HG03095 (cell line): ENCODE results near the gene FKBP14.

Experiments
- ATAC-seq: cut with Tn5 transposase; IDR thresholded peaks from one replicate; pipeline ENCODE4 v1.9.1; 2021; ENCODE audit warnings: moderate library complexity; ENCODE audit not compliant: unreplicated experiment

Gene FKBP14

DNA sequence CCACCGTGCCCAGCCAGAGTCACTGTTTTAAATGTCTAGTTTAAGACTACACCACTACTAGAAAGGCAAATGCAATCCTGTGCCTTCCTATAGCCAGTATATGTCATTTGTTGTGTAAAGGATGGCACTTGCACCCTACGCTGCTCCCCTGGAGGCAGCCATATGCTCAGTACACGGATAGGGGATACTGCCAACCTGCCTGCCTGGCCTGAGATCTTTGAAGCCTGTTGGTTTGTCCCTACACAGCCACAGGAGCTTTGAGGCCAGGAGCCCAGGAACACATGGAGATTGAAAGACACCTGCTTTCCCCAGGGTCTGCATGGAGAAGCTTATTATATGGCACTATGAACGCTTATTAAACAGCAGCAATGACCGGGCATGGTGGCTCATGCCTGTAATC, 34.6 kb downstream of the FKBP14 start:
- no peak for ATAC-seq

DNA sequence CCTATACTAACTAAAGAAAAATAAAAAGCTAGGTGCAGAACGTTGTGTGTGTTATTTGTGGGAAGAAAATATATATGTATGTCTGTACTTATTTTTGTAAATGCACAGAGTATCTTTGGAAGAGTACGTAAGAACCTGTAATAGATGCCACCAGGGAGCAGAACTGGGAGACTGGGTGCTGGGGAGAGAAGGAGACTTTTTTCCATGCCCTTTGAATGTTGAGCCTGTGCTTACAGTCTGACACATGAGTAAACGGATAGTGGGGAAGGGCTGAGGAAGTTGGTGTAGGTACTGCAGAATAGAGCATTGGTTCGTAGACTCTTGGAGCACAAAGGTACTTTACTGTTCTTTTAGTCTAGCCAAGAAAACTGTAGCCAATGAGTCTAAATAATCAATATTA, 35.6 kb downstream of the FKBP14 start:
- ATAC-seq, result no peak

DNA sequence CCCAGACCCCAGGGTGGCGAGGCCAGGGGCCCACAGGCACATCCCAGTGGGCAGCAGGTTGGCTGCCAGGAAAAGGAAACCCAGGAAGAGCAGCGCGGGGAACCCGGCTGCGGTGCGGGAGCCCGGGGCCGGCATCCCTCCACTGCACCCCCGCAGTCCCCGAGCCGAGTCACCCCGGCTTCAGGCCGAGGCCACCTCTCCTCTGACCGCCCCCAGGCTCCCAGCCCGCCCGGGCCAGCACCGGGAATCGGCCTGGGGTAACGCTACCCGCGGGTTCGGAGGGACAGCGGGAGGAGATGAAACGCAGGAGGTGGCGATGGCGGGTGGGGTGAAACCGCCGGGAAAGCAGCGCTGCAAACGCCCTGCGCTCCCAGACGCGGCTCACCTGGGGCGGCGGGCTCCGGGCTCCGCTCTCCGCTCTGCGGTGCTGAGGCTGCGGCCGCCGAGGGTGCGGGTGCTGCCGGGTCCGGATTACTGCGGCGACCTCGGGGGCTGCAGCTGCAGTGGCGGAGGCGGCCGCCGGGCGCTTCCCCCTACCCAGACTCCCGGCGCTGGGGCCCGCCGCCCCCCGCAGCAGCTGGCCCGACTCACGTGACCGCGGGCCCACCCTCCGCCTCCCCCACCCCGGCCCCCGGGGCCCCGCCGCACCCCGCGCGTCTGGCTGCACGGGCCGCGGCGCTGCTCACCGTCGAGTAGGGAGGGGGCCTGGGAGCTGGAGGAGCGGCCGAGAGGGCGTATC, 37.1 kb downstream of the FKBP14 start, which contains the start of gene SCRN1:
TSS of gene SCRN1 (minus strand) at position 545 of the 739 bp plus-strand sequence. CDS start 20,734 bp downstream, outside the sequence.
- ATAC-seq, result no peak

DNA sequence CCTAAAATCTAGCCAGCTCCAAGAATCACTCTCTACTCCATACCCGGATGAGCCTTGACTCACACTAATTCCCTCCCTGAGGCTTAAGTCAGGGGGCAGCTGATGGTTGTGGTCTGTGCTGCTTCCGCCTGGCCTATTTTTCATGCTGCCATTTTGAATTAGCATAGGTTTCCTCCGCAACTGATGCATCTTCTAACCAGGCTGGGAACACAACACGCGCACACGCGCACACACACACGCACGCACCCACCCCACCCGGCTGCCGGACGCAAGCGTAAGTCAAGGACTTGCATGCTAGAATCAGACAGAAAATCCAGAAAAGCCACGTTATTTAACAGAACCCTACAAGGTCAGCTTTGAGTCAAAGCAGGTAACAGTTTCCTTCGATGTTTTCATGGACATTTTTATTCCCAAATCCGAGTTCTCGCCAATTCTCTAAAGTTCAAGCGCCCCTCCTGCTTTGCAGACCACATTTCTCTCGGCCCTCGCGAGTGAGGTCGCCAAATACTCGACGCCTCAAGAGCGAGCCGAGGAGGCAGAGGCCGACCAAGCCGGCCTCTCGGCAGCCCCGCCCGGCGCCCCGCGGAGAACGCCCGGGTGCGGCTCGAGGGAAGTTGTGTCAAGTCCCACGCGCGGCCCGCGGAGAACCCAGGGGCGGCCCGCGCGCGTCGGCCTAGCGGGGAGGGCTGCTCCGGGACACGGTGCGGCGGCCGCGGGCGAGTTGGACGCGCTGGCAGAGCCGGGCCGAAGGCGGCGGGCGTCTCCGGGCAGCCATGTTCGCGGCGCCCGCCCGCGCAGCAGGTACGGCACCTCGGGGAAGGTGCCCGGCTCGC, 37.9 kb downstream of the FKBP14 start:
- ATAC-seq, result no peak

DNA sequence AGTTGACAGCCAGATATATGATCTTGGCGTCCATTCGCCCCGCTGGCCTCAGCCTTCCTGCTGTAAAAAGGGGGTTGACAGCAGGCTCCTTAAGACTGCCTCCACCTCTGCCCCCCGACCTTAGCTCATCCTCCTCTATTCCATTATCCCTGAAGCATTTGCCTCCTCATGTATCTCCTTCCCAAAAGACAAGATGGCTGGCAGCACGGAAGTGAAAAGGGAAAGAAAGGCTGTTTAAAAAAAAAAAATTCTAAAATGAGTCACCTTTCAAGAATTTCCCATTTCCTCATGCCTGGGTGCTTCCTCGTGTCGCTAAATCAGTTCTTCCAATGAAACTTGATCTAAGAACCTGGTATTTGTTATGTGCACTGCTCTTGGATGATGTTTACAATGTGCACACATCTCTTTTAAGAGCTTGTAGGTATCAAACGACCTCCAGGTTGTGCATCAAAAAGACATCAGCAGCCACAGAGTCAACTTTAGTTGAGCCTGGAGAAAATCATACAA, 38.6 kb downstream of the FKBP14 start:
- no peak for ATAC-seq

DNA sequence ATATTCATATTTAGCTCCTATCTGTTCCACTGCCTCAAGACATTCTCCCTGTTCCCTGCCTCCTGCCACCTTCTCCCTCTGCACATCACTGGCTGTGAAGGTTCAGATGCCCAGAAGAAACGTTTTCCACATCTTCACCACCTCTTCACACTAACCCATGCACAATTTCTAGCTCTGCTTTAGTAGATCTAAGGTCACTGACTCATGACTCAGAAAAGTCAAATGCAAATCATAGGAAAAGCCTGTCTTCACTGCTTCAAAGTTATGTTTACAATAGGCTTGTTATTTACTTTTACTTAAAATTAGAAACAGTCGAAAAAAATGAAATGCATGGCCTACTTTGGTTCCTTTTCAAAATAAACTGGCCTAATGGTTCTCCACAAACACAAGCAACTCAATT, 39.4 kb downstream of the FKBP14 start:
- ATAC-seq, result no peak

DNA sequence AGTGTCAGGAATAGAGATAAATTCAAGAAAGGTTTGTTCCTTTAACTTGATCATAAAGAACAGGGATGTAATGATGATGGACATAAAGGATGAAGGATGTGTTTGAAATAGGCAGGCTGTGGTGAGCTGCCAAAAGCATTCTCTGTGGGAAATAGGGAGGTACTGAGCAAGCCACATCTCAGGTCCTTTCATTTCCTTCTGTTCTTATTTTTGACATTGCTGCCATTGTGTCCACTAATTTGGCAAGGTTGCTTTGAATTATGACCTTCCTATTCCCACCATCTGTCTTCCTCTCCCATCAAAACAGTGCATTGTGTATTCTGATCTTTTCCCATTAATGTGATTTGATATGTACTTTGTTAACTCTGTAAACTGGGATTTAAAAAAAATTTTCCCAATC, 46.4 kb downstream of the FKBP14 start:
- no peak for ATAC-seq

DNA sequence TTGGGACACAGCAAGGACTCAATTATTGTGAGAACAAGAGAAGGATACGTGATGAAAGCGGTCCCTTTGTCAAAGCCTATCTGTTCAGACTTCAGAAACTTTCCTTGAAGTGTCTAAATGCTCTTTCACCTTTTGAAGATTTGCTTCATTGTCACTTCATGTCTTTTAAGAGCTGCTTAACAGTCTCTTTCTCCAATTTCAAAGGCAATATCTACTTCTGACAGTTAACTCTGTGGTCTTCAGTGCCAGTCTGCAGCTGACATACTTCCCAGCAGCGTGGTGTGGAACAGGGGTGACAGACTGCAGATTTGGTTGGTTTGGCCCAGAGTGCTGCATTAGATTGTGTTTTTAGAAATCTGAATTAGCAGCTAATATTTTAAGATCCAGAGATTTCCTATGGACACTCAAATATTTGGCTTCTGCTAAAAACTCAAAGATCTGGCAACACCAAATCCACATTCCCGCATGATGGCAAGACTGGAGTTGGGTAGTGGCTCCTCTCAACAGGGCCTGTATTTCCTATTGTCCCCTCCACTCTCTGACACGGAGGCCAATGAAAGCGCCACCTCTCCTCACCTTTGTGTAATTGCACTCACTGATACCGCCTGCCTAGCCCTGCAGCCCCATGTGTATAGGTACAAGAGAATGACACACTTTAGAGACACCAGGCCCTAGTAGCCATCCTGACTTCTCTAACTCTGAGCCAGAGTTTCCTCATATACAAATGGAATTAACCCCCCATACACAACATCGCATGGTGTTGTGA, 48.4 kb downstream of the FKBP14 start:
- ATAC-seq, result no peak

DNA sequence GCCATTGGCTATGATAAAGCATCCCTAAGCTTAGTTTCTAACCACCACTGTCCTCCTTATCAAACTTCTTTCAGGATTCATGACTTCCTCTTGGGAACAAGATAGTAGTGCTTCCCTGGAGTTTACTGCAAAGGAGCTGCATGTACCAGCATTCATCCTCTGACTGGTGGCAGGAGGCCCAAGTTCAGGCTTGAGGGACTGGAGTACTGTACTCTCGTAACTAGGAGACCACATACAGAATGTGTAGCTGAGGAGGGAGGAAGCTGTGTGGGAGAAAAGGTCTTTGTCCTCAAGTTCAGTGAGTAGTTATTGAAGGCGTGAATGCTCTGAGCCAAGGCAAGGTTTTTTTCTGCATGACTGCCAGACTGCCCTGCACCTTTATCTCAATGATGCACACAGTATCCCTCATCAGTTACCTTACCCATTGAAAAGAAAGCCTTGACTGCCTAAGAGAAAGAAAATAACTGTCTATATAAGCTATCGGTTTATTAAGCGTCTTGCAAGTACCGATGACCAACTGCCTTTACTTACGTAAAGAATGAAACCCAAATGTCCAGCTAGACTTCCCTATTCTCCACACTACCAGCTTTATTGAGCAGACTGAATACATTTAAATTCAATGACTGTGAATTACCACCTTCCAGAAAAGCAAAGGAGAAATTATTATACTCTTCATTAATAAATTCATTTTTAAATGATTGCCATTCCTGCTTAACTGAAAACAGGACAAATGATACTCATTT, 49.7 kb downstream of the FKBP14 start:
- no peak for ATAC-seq

DNA sequence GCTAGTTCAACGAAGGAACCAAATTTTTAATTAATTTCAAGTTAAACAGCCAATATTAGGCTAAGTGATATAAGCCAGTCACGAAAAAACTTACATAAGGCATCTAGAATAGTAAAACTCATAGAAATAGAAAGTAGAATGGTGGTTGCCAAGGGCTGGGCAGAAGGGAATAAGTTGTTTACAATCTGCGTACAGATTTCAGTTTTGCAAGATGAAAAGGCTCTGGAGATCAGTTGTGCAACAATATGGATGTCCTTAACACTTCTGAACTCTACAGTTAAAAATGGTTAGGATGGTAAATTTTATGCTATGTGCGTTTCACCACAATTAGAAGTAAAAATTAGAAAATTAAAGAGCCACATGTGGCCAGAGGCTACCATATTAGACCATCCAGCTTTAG, 50.2 kb downstream of the FKBP14 start:
- ATAC-seq, result no peak

DNA sequence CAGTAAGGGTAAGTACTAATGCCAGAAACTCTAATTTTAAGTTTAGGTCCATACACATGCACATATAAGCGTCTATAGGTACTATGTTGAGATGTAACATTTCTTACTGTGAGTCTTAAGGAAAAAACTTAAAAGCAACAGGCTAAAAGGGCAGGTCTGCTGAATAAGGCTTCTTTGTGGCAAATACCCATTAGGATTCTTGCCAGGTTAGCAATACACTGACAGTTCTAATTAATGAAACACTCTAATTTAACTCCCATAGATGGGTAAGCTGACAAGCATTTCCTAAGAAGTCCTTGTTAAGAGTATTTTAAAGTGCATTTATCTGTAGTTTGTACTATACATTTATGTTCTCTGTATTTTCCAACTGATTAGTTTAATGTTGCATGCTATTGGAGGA, 50.9 kb downstream of the FKBP14 start:
- no peak for ATAC-seq

DNA sequence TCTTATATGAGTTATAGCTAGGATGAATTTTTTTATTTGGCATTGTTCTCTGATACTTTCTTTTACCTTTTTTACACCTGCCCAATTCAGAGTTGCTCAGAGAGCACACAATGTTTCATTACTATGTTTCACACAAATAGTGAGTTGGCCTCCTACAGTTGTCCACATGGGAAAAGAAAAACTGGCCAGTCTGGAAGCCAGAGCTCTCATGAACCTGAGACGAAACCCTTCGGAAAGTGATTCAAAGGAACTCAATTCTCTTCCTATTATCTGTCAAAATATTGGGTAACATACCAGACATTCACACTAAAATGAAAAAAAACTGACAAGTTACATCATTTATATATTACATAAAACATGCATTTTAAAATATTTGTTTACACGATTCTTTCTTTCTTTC, 52.2 kb downstream of the FKBP14 start:
- ATAC-seq, result no peak

DNA sequence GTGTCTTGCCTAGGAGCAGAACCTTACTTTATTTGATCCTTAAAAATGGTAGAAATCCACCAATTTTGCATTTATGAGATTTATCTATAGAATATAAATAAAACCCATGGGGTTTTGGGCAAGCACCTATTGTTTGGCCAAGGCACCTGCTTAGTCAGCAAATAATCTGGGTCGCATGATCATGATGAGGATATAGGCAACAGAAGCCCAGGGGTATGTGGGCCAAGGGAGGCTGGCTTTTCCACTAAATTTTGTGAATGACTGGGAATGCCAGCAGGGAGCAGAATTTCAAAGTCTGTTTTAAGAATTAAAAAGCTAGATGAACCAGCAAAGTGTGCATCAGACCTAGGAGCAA, 54.2 kb downstream of the FKBP14 start:
- ATAC-seq, result no peak

DNA sequence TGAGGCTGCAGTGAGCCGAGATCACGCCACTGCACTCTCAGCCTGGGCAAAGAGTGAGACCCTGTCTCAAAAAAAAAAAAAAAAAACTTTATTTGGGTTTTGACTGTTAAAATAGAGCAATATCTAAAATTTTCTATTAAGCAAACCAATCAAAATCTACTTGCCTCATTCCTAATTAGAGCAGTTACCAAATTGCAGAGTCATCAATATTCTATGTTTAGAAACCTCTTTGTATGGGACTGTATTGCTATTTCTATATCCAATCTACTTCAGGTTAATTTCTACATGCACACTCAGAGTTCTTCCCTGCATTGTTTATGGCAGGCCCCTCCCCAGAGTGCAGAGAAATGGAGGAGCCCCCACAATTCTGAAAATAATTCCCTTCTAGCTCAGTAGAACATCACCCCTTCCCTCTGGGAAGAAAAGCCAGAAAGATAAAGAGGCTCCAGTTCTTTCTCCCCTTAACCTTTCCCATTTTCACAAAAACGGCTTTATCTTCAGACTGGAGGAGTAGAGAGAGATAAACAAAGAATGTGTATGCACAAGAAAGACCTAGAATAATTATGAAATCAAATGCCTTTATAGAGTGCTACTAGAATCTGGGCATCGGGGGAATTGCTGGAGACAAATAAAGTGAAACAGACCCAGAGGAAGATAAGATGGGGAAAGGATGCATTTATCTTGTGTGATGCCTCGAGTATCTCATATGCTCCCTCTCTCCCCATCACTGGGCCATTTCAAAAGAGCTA, 54.8 kb downstream of the FKBP14 start:
- ATAC-seq, result no peak

DNA sequence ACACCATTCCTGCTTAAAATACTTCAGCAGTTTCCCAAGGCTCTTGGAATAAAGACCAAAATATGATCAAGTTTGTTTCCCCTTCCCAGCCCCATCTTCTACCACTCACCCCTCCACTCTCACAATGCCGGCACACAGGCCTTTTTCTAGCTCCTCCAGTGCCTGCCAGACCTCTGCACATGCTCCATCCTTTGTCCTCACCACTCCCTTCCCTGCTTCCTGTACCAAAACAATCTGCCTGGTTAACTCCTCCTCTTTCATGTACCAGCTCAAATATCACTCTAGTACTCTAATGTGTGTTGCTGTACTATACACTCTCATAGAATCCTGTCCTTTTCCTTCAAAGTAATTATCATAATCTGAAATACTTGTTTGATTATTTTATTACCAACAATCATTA, 56.3 kb downstream of the FKBP14 start:
- no peak for ATAC-seq

DNA sequence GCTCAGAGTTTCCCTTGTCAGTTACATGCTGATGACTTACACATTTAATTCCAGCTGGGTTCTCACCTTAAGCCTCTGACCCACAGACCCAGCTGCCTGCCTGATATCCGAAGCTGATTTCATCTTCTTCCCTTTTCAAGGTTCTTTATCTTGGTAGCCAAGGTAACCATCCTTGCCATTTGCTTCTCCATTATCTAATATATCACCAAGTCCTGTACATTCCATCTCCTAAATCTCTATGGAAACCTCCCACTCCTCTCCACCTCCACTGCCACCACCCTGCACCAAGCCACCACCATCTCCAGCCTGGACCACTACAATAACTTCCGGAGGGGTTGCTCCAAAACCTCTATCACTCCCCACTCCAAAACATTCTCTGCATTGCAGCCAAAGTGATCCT, 56.8 kb downstream of the FKBP14 start:
- no peak for ATAC-seq

DNA sequence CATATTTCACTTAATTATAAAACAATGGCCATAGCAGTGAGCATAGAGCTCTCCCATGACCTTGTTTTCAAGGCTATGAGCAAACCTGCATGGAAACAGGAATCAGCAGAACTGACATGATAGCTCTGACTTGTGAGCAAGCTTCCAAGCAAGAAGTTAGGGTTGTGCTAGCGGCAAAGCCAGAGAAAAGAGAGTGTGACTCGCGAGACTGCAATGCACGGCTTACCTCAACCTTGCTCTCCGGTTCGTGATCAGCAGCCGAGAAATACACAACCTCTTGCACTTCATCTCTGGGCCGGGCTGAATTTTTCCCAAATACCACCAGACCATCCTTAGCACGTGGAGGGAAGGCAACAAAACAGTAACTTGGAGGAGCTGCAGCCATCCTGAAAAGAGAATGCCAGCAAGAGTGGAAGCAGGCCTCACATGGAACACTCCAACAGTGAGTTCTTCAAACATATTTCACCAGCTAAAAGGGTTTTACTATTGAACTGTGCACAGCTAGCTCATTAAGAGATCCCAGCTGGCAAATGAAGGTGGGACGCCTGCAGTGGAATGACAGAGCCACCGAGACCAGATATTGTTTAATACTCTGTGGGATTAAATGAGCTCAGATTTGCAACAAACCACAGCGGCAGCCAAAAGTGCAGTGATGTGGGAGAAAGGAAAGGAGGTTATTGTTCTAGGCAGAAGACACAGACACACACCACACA, 57.7 kb downstream of the FKBP14 start:
- ATAC-seq, result no peak

DNA sequence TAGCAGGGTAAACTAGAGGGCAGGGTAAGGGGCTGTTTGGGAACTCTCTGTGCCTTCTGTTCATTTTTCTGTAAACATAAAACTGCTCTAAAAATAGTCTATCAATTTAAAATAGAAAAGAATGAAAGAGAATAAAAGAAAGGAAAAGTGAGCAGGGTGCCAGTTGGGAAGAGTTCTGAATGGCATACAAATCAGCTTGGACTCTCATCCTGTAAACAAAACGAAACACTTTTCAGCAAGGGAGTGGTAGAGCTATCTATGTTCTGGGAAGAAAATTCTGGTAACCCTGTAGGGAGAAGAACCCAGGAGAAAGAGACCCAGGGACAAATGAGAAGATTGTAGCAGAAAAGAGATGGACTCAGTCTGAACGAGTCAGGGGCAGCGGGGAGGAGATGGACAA, 61.5 kb downstream of the FKBP14 start:
- ATAC-seq, result no peak

DNA sequence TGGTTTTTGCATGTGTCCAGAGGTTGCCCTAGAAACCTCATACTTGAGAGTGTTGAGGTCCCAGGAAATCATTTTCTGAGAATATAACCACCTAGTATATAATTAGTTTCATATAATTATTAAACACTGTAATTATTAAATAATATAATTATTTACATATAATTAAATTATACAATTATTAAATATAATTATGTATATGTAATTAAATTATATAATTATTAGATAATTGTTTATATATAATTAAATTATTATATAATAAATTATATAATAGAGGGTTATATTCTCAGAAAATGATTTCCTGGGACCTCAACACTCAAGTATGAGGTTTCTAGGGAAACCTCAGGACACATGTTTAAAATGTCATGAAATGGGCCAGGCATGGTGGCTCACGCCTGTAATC, 64.5 kb downstream of the FKBP14 start:
- ATAC-seq, result no peak
